SW480 (cell line): ENCODE measurements around the gene AQP3.
"Not testable (repeated sequence)": the region's sequence is repeated elsewhere in the genome, so short reads cannot be mapped to it uniquely, and the experiment has no call there.

ENCODE experiments used
- DNase-seq: peaks from one replicate; pipeline ENCODE4 v3.0.0-alpha.2; 2016; ENCODE audit warnings: low spot score

The AQP3 gene

GRCh38 chr9:33440609-33441008 is 6.8 kb downstream of the AQP3 start:
- no peak for DNase-seq

GRCh38 chr9:33440204-33440603 is 7.2 kb downstream of the AQP3 start:
- no peak for DNase-seq

GRCh38 chr9:33439731-33440130 is 7.7 kb downstream of the AQP3 start:
- no peak for DNase-seq

DNA sequence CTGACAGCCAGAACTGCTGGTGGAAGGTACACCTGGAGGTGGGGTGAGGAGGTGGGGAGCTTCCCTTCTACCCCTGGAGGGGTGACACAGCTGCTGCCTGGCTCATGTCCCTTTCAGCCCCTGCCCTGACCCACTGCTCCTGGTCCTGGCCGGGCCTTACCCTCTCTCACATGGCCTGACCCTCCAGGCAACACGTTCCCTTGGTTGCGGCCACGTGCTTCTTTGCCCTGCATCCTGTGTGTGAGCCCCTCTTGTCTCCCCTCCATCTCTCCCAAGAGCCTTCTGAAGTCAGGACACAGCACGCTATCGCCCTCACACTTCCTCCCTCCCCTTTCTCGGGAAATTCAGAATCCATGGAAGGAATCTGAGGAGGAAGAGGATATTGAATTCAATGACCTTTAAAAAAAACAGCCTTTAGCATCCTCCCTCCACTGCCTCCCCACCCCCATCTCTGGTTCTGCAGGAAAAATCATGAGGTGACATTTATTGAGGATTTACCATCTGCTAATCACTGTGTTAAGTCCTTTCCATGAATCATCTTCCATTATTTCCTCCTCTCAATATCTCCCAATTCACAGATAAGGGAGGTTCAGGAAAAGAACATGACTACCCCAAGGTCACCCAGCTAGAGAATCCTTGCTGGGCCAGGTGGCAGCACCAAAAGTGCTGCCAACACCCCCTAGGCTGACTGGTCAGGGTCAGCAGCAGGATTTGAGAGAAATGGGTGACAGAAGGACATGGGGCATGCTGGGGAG is 8.3 kb downstream of the AQP3 start:
- no peak for DNase-seq

- DNase-seq: no peak
Measured at GRCh38 chr9:33437898-33438297, 9.5 kb downstream of the AQP3 start.

DNA sequence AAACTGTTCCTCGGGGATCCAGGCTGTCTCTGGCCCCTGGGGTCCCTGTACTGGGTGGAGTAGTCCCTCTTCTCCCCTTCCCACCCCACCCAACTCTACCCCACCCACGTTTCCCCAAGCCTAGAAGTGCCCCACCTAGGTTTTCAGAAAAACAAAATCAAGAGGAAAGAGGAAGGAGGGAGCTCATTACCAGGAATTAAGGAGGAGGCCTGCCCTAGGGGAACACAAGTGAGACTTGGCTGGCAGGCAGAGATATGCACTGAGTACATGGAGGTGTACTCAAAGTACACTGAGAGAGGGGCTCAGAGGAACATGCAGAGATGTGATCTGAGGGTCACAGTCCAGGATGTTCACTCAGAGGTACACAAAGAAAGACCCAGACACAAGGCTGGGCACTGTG is 10.2 kb downstream of the AQP3 start:
- DNase-seq: no peak

- DNase-seq: no peak
Measured at GRCh38 chr9:33436445-33436844, 10.9 kb downstream of the AQP3 start.

GRCh38 chr9:33435821-33436277 is 11.5 kb downstream of the AQP3 start:
- no peak for DNase-seq

GRCh38 chr9:33434317-33435105 is 12.9 kb downstream of the AQP3 start:
- no peak for DNase-seq

DNA sequence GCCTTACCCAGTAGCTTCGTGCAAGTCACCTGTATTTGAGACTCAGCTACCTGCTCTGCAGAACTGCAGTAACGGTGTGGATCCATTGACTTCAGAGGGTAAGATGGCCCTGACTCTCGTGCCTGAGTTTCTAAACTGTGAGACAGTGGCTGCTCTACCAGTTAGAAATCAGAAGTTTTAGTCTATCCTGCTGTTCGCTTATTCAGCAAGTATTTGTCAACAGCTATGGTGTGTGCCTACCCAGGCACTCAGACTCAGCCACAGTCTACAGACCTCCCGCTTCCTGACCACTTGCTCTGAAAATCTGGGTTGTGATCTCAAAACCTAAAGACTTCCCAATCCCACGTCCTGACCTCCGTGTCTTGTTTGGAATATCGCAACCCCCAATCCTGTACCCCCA is 13.5 kb downstream of the AQP3 start:
- DNase-seq: no peak

DNA sequence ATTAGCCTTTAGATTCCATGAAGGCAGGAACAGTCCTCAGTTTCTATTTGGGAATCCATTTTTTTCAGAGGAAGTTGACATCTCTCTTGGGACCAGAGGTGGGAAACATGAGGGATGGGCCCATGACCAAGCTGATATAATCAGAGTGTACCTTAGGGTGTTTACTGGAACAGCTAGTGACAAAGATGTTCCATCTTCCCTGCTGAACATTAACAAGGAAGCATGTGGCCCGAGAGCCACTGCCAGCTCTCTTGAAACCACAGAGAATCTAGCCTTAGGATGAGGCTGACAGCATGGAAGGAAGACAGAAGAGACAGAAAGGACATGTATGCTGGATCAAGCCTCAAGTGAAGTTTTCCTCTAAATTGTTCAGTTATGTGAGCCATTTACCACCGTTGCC is 16.0 kb downstream of the AQP3 start:
- DNase-seq: no peak

- DNase-seq: no peak
Measured at GRCh38 chr9:33430942-33431341, 16.5 kb downstream of the AQP3 start.

GRCh38 chr9:33429256-33429985 is 18.0 kb downstream of the AQP3 start:
- DNase-seq: no peak

DNA sequence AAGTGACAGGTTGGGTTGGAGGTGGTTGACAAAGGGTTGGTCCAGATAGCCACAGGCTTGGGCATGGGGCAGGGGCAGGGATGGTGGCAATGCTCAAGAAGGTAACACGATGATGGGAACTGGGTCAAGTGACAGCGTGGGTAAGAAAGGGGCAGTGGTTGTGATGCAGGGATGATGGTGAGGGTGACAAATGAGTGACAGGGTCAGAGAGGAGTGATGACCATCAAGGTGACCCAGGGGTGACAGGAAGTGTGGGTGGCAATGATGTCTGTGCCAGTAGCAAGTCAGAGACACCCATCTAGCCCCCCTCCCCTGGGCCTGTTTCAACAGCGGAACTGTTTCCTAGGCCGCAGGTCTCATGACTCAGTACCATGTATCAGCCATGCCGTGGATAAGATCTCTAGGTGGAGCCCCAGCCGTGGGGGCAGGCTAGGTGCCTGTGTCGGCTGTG is 20.5 kb downstream of the AQP3 start:
- no peak for DNase-seq

GRCh38 chr9:33425128-33425533 is 22.3 kb downstream of the AQP3 start:
- DNase-seq: no peak

GRCh38 chr9:33424492-33424891 is 22.9 kb downstream of the AQP3 start:
- not testable (repeated sequence) for DNase-seq

DNA sequence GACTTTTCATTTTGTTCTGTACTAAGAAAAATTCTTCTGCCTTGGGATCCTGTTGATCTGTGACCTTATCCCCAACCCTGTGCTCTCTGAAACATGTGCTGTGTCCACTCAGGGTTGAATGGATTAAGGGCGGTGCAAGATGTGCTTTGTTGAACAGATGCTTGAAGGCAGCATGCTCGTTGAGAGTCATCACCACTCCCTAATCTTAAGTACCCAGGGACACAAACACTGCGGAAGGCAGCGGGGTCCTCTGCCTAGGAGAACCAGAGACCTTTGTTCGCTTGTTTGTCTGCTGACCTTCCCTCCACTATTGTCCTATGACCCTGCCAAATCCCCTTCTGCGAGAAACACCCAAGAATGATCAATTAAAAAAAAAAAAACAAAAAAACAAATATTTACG is 23.4 kb downstream of the AQP3 start:
- not testable (repeated sequence) for DNase-seq

DNA sequence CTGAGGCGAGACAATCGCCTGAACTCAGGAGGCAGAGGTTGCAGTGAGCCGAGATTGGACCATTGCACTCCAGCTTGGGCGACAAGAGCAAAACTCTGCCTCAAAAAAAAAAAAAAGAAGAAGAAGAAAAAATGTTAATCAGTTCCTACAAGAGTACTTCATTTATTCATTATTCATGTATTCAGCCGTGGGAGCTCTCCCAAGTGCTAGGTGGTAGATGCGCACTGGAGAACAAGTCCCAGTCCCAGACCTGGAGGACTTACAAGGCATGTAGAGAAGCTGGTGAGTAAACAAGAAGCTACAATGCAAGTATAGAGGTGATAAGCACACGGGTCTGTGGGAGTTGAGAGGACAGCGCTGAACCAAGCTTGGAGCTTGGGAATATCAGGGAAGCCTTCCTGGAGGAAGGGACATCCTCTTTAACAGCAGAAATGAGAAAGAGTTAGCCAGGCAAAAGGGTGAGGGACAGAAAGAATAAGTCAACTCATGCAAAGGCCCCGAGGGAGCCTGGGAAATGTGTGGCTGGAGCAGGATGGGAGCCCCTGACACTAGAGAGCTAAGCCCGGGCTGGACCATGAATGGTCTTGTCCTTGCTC is 27.6 kb downstream of the AQP3 start:
- no peak for DNase-seq

GRCh38 chr9:33418090-33418489 is 29.3 kb downstream of the AQP3 start:
- peak; percentile 48 for DNase-seq

- DNase-seq: peak; percentile 37
Measured at GRCh38 chr9:33416996-33417395, 30.4 kb downstream of the AQP3 start.

GRCh38 chr9:33415501-33416038 is 31.8 kb downstream of the AQP3 start:
- peak; percentile 94 for DNase-seq
